C4-2B (cell line): ENCODE data around the gene CITED1.

Source experiments
- CTCF ChIP-seq: fragments of 450-650 bp; conservative IDR thresholded peaks from 2 replicates; pipeline ENCODE4 v1.5.1; 2017; ENCODE audit warnings: mild to moderate bottlenecking
- ZFX ChIP-seq: fragments of 450-650 bp; IDR thresholded peaks from 2 replicates; pipeline ENCODE4 v1.6.1; 2017

- TF ChIP-seq CTCF (no peak), ZFX (no peak)
Measured at GRCh38 chrX:72269671-72270251, 36.0 kb downstream of the CITED1 start.
